Adipocyte (in vitro differentiated cells): ENCODE measurements around the gene EML4.
"Not testable (repeated sequence)": the region's sequence is repeated elsewhere in the genome, so short reads cannot be mapped to it uniquely, and the experiment has no call there.

Source experiments
- DNase-seq: peaks from one replicate; pipeline ENCODE4 v3.0.0-alpha.2; 2015; ENCODE audit warnings: low read depth
- H3K27me3 ChIP-seq: replicated peaks from 2 replicates; pipeline ENCODE4 v1.7.0; 2013; ENCODE audit warnings: mild to moderate bottlenecking, low read length, moderate library complexity; ENCODE audit not compliant: control insufficient read depth, insufficient read depth
- H3K36me3 ChIP-seq: 2 replicates; pipeline ENCODE4 v1.7.0; 2013; ENCODE audit warnings: low read length, mild to moderate bottlenecking, moderate library complexity; ENCODE audit not compliant: control insufficient read depth, insufficient read depth, severe bottlenecking
- H3K4me1 ChIP-seq: 2 replicates; pipeline ENCODE4 v1.7.0; 2013; ENCODE audit warnings: mild to moderate bottlenecking, low read length, moderate library complexity; ENCODE audit not compliant: control insufficient read depth, insufficient read depth
- H3K4me3 ChIP-seq: 2 replicates; pipeline ENCODE4 v1.7.0; 2013; ENCODE audit warnings: mild to moderate bottlenecking, low read length, moderate library complexity
- H3K9ac ChIP-seq: 2 replicates; pipeline ENCODE4 v1.7.0; 2013; ENCODE audit warnings: mild to moderate bottlenecking, low read length, moderate library complexity
- H3K9me3 ChIP-seq: 2 replicates; pipeline ENCODE4 v1.7.0; 2013; ENCODE audit warnings: mild to moderate bottlenecking, low read length, moderate library complexity; ENCODE audit not compliant: control insufficient read depth

The EML4 gene

DNA sequence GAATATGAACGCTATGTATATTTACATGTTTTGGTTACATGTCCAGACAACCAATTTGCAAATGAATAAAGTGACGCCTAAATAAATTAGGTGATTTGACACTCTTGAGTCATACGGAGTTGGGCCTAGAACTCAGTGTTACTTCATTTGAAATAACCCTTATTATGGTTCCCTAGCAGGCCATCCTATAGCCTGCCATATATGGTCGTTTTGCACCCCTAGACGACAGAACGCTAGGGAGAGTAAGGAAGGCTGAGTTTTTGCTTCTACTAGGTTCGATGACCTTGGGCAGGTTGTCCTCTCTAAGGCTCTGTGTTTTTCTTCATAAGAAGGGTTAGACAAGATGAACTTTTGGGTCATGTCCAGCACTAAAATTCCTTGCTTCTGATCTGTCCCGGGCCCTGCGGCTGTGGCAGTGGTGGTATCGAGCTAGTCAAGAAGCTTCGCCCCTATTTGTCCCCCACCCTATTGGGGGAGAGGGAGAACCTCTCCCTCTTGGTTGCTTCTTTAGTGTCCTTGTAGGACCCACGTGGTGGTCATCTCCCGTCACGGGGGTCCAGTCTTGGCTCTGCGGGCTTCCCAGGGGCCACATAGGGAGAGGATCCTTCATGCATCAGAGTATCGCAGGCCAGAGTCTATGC lies 574 bp upstream of the EML4 start:
- peak overlapping the region; percentile 41 for H3K9ac ChIP-seq
- H3K4me3 ChIP-seq, result peak overlapping the region; percentile 73
- H3K4me1 ChIP-seq, result peaks cover 26% of the 10 kb centered on the region
- DNase-seq, result no peak
- no peaks in the 10 kb centered on the region for H3K36me3 ChIP-seq
- no peaks in the 10 kb centered on the region for H3K27me3 ChIP-seq
- no peaks in the 10 kb centered on the region for H3K9me3 ChIP-seq

DNA sequence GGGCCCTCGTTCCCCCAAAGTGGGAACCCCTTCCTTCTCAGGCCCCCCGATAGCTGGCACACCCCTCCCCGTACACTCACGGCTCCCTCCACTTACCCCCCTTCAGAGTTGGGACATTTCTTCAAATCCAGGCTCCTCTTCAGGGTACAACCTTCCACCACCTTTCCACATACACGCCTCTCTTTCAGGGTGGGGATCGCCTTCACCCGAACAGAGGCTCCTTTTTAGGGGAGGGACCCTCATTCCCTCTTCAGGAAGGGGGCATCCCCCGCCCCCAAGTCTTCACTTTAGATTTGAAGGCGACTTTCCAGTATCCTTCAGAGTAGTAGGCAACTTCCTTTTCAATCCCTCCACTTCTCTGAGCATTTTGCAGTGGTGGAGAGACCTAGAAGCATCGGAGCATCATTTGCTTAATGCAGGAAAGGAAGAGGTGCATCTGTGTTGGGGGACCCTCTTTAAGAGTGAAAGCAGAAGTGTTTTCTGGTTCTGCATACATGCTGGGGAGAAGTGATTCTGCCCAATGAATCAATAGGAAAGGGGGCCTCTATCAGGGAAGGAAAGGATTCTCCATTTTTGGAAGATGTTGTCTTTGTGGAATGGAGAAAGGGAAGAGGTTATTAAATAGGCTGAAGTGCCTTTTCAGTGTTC lies 845 bp downstream of the EML4 start:
- Histone ChIP-seq H3K4me1 (peaks cover 26% of the 10 kb centered on the region), H3K27me3 (no peaks in the 10 kb centered on the region), H3K36me3 (no peaks in the 10 kb centered on the region), H3K4me3 (peak overlapping the region; percentile 99), H3K9me3 (no peaks in the 10 kb centered on the region), H3K9ac (peak overlapping the region; percentile 93)
- DNase-seq, result peak; percentile 43

DNA sequence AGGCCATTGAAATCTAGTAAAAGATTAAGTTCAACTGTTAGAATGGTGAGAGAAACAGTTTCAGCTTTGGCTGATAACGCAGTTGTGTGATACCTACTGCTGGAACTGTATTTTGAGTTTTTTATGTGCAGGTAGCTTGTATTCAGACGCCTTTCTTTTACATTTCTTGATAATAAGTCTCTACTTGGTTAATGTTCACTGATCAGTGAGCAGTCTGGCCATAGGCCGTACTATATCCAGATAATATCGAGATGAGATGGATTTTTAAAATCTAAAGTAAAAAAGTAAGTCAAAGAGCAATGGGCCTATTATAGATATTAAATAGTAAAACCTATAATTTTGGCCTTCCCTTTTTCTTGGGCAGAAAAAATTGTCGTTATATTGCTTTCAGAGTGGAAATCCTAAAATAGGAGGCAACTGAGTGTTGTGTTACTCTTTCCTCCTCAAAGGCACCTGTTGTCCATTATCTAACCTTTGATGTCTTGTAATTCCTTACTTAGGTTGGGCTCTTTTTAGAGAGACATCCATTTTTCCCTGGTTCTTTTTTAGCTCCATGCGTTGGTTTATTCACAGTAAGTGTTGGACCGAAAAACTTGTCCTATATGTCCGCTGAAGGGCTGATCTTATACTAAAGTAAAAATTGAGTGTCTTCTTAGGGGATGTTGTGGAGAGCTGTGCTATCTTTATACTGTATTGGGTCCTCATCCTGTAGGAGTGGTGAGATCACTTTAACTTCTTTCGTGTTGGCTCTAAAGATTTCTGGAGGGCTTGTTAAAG lies 1.7 kb downstream of the EML4 start:
- peak overlapping the region; percentile 93 for H3K9ac ChIP-seq
- H3K9me3 ChIP-seq, result no peaks in the 10 kb centered on the region
- peaks cover 26% of the 10 kb centered on the region for H3K4me1 ChIP-seq
- DNase-seq, result peak; percentile 32
- H3K36me3 ChIP-seq, result no peaks in the 10 kb centered on the region
- no peaks in the 10 kb centered on the region for H3K27me3 ChIP-seq
- H3K4me3 ChIP-seq, result peak overlapping the region; percentile 99

DNA sequence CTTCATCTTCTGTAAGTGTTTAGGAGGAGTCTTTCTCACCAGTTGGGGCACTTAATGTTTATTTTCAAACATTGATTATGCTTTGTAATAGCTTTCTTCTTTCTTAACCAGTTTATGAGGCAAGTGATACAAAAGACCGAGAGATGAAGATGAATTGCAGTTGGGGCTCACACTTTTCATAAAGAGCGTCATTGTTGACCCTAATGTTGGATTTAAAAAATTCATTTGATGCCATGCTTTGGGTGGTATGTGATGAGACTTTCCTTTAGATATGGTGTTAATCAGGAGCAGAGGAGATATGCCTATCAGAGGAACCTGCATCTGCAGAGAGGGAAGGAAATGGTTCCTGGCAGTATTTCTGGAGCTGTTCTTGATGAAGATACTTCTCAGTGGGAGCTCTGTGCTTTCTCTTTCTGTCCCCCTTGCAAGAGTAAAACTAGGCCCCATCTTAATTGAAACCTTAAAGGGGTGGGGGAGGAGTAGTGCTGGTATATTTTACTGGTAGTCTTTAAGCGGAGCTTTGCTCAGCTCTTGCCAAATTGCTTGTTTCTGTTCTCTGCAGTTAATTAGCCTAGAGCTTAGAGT lies 2.3 kb downstream of the EML4 start:
- no peaks in the 10 kb centered on the region for H3K36me3 ChIP-seq
- H3K4me1 ChIP-seq, result peaks cover 26% of the 10 kb centered on the region
- H3K9me3 ChIP-seq, result no peaks in the 10 kb centered on the region
- no peak overlapping the region for H3K9ac ChIP-seq
- peak; percentile 77 for DNase-seq
- no peak overlapping the region for H3K4me3 ChIP-seq
- H3K27me3 ChIP-seq, result no peaks in the 10 kb centered on the region

DNA sequence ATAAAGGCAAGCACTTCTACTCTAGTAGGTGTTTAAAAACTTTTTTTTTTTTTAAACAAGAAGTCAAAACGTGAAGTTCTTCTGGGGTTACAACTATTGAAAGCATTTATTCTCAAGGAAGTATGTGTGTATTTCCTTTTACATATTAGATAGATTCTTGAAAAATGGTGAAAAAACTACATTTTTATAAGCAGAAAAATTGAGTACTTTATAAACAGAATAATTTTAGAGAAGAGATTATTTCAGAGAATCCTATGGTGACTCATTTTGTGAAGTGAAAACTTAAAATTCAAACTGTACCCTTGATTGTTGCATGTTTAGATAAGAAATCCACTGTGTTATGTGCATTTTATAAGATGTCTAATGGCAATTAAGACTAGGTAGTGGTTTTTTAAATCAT lies 2.9 kb downstream of the EML4 start:
- Histone ChIP-seq H3K9me3 (no peaks in the 10 kb centered on the region), H3K4me3 (no peak overlapping the region)
- no peak for DNase-seq

DNA sequence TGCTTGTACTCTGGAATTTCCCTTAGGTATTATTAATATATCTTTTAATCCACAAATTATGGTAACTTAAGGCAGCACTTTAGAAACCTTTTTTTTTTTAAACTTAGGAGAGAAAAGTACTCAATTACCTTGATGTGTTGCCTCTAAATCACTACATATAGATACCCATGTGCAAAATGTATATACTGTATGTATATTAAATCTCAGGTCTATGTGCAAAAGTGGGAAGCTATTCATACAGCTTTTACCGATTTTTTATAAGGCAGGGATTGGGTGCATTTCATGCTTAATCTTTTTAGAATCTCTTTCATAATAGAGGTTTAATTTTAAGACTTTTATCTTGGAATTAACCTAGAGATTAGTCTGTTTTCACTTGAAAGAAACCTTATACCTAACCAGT lies 3.4 kb downstream of the EML4 start:
- Histone ChIP-seq H3K4me3 (no peak overlapping the region), H3K9ac (no peak overlapping the region), H3K27me3 (no peaks in the 10 kb centered on the region), H3K4me1 (peaks cover 26% of the 10 kb centered on the region), H3K9me3 (no peaks in the 10 kb centered on the region), H3K36me3 (no peaks in the 10 kb centered on the region)
- DNase-seq, result no peak

More for the DNA sequence above, 2.9 kb downstream of the EML4 start:
- Histone ChIP-seq H3K4me1 (peaks cover 26% of the 10 kb centered on the region), H3K9ac (no peak overlapping the region), H3K27me3 (no peaks in the 10 kb centered on the region), H3K36me3 (no peaks in the 10 kb centered on the region)

DNA sequence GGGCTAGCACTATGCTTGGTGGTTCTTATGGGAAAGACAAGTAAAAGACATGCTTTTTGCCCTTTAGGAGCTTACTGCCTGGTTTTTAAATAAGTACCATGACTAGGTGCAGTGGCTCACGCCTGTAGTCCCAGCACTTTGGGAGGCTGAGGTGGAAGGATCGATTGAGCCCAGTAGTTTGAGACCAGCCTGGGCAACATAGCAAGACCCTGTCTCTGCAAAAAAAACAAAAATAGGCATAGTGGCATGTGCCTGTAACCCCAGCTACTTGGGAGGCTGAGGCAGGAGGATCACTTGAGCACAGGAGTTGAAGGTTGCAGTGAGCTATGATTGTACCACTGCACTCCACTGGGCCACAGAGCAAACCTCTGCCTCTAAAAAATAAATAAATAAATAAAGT lies 4.3 kb downstream of the EML4 start:
- not testable (repeated sequence) for H3K36me3 ChIP-seq, H3K9ac ChIP-seq, H3K9me3 ChIP-seq, DNase-seq, H3K27me3 ChIP-seq, H3K4me3 ChIP-seq
- peaks cover 26% of the 10 kb centered on the region for H3K4me1 ChIP-seq

DNA sequence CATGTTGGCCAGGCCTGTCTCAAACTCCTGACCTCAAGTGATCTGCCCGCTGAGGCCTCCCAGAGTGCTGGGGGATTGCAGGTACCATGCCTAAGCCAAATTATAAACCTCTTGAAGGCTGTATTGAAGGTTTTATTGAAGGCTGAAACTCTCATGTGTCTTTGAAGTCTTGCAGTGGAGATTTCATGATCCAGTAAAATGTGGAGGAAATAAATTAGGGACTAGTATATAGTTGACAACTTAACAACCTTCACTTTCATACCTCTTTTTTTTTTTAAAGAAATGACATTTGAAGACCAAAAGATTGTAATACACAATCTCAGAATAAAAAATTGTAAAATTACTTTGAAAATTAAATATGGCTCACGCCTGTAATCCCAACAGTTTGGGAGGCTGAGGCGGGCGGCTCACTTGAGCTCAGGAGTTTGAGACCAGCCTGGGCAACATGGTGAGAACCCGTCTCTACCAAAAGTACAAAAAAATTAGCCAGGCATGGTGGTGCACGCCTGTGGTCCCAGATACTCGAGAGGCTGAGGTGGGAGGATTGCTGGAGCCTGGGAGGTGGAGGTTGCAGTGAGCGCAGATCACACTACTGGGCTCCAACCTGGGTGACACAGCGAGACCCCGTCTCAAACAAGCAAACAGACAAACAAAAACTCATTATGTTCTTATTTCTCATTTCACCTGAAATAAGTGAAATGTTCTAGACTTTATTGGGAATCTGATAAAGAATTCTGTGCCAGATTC lies 8.0 kb downstream of the EML4 start:
- H3K9me3 ChIP-seq, result no peaks in the 10 kb centered on the region
- H3K9ac ChIP-seq, result no peak overlapping the region
- H3K36me3 ChIP-seq, result no peaks in the 10 kb centered on the region
- no peak overlapping the region for H3K4me3 ChIP-seq
- DNase-seq, result no peak
- H3K27me3 ChIP-seq, result no peaks in the 10 kb centered on the region
- H3K4me1 ChIP-seq, result peaks cover 8% of the 10 kb centered on the region

DNA sequence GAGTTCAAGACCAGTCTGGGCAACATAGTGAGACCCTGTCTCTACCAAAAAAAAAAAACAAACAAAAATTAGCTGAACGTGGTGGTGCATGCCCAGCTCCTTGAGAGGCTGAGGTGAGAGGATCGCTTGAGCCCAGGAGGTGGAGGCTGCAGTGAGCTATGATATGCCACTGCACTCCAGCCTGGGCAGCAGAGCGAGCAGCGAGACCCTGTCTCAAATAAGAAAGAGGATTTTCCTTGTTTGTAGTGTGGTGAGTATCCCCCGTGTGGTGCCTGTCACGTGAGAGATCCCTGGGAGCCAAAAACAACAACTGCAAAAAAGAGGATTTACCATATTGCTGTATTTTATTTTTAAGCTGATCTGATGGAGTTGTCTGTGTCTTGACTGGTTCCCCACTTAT lies 9.2 kb downstream of the EML4 start:
- H3K4me3 ChIP-seq, result no peak overlapping the region
- H3K9ac ChIP-seq, result no peak overlapping the region
- H3K4me1 ChIP-seq, result peaks cover 13% of the 10 kb centered on the region
- no peak for DNase-seq
- no peaks in the 10 kb centered on the region for H3K27me3 ChIP-seq
- H3K36me3 ChIP-seq, result no peaks in the 10 kb centered on the region
- no peaks in the 10 kb centered on the region for H3K9me3 ChIP-seq

DNA sequence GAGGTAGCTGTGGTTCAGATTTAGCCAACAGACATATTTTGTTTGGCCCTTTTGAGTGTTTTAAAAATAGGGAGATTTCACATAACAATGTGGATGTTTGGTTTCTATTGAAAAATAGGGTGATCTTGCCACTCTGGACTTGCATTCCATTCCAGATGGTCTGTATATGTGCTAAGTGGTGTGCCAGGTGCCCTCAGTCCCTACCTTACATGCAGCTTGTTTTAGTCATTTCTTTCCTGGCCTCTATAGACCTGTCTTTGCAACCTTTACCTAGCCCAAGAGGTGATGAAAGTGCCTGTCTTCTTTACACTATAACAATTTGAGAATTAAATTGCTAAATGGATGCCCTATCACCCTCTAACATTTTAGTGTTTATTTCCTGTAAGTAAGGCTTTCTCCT lies 11.1 kb downstream of the EML4 start:
- Histone ChIP-seq H3K27me3 (no peaks in the 10 kb centered on the region), H3K36me3 (no peaks in the 10 kb centered on the region), H3K9ac (no peak overlapping the region), H3K4me1 (peaks cover 20% of the 10 kb centered on the region), H3K9me3 (no peaks in the 10 kb centered on the region), H3K4me3 (no peak overlapping the region)
- DNase-seq, result no peak
